Sciatic nerve (tissue), 2 donors: ENCODE data around the gene C10orf53. TPM values are rescaled to one million over a fixed set of nuclear protein-coding genes. Genes with fewer than 3 reads are reported as not detected.
"Not testable (repeated sequence)": the region's sequence is repeated elsewhere in the genome, so short reads cannot be mapped to it uniquely, and the experiment has no call there.

ENCODE experiments used
- ATAC-seq: fragments of 200-7000 bp; cut with Tn5 transposase; one replicate; pipeline ENCODE4 v1.9.1; 2020; ENCODE audit warnings: mild to moderate bottlenecking, moderate library complexity
- DNase-seq: peaks from one replicate; pipeline ENCODE4 v3.0.0-alpha.2; 2020; ENCODE audit warnings: low spot score
- intact Hi-C: fragments of 100-400 bp; cut with DNase I; formaldehyde crosslinking; loops from one replicate; pipeline ENCODE4 v1.14.2; 2022
- total RNA-seq: library from RNA; stranded (reverse); fragmentation: NEBNext Ultra II Directional; extraction: Animal tissue kit (Norgen Biotek cat#: 25700); gene quantifications from one replicate; pipeline ENCODE4 v1.2.1, GENCODE V29; 2021
- donor health status: DM: no; HTN: no; CAD: no.
- donor health status: DM: no; HTN: no; CAD: no.

Gene C10orf53
- total RNA-seq, 1 donor from 2014 or later, result not detected

DNA sequence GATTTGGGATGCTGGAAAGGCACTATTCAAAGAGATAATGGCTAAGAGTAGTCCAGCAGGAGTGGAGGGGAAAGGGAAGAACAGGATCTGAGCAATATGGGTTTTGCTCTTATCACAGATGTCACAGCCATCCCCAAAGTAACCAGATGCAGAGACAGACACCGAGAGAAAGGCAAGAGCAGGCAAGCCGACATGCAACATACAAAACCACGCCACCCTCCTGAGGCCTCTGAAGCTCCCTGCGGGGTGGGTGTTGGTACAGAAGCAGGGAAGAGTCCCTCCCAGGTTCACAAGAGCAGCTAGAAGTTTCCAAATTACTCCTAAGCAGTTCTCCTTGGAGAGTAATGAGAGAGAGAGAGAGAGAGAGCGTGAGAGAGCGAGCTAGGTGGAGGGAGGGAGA is 10.8 kb upstream of the C10orf53 start:
- DNase-seq, result no peak
- intact Hi-C loops, result no loop called here
- no peak for ATAC-seq

DNA sequence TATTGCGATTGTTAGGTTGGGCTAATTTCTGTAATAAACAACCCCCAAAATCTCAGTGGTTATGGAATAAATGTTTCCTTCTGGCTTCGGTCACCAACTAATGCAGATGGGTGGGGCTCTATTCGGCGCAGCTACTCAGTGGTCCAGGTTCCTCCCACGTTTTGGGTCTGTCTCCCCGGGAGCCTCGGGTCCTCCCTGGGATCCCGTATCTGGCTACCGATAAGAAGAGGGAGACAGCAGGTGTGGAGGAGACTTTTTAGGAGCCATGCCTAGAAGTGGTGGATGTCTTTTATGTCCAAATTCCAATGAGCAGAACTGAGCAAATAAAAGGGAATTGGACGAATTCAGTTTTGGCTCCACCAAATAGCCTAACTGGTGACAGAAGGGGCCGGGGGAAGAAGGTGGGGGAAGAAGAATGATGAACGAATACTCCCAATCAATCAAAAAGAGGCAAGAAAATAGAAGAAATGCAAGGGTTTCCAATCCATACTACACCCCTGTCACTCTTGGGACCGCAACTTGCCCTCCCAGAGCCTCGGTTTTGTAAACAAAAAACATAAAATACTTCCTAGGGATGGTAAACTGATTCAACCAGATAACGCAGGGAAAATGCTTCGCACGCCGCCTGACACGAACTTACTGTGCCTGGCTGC is 498 bp upstream of the C10orf53 start:
- ATAC-seq, result no peak
- no peak for DNase-seq
- intact Hi-C loops, result no loop called here

DNA sequence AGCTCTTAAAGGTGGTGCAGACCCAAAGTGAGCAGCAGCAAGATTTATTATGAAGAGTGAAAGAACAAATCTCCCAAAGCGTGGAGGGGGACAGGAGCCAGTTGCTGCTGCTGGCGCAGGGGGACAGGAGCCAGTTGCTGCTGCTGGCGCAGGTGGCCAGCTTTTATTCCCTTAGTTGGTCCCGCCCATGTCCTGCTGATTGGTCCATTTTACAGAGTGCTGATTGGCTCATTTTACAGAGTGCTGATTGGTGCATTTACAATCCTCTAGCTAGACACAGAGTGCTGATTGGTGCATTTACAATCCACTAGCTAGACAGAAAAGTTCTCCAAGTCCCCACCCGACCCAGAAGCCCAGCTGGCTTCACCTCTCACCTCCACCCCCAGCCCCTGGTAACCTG is 3.0 kb downstream of the C10orf53 start:
- ATAC-seq, intact Hi-C loops, DNase-seq: not testable (repeated sequence)

DNA sequence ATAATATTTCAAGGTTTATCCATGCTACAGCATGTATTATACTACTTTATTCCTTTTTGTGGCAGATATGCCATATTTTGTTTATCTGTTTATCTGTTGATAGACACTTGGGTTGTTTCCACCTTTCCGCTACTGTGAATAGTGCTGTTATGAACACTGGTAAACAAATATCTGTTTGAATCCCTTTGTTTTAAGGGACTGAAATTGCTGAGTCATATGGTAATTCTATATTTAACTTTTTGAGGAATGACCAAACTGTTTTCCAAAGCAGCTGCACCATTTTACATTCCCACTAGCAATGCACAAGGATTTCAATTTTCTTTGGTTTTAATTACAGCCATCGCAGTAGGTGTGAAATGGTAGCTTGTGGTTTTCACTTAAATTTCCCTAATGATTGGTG is 3.4 kb downstream of the C10orf53 start:
- no peak for DNase-seq
- ATAC-seq, result no peak
- intact Hi-C loops, result no loop called here

DNA sequence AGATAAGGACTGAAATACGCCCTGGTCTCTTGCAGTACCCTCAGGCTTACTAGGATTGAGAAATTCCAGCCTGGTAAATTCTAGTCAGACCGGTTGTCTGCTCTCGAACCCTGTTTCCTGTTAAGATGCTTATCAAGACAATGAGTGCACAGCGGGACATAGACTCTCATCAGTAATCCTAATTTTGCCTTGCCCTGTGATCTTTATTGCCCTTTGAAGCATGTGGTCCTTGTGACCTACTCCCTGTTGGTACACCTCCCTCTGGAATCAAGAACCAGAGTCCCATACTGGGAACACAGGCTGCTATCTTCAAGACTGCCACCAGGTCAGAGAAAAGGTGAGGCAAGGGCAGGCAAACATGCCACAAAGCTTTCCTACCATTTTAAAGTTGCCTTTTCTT is 7.2 kb downstream of the C10orf53 start:
- no peak for ATAC-seq
- DNase-seq, result no peak
- intact Hi-C loops, result no loop called here

DNA sequence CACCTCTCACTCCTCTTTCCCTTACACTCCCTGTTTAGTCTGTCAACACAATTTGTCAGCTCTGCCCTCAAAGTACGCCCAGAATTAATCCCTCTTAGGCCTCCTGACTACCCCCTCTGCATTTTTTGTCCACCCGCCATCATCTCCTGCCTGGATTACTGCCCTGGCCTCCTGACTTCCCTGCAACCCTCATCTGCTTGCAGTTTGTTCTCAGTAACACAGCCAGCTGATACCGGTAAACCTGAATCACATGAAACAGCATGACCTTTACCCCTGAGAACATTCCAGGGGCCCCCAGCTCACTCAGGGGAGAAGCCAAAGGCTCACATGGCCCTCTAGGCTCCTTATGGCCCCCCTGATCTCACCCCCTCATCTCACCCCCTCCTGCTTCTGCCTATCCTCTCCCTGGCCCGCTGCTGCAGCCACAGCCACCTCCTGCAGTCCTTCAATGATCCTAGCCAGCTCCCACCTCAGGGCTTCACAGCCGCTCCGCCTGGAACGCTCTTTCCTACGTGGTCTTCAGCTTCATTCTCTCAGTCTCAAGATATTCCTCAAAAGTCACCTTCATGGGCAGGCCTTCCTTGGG is 8.9 kb downstream of the C10orf53 start:
- DNase-seq (no peak), ATAC-seq (no peak)
- intact Hi-C loops, result no loop called here

DNA sequence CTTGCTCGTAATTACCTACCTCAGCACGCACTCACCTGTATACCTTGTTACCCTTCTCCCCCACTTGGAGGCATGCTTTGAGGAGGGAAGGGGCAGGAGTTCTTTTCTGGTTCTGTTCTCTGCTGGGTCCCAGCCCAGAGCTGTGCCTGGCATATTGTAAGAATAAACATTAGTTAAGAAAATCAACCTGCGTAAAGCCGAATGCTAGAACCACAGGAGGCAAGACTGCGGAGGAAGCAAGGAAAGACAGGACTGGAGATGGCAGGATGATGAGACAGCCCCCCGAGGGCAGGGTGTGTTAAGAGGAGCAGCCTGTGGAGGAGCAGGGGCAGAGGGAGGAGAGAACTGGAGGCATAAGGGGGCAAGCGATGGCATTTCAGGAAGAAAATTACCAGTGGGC is 9.5 kb downstream of the C10orf53 start:
- DNase-seq (no peak), ATAC-seq (no peak)
- intact Hi-C loops, result no loop called here

DNA sequence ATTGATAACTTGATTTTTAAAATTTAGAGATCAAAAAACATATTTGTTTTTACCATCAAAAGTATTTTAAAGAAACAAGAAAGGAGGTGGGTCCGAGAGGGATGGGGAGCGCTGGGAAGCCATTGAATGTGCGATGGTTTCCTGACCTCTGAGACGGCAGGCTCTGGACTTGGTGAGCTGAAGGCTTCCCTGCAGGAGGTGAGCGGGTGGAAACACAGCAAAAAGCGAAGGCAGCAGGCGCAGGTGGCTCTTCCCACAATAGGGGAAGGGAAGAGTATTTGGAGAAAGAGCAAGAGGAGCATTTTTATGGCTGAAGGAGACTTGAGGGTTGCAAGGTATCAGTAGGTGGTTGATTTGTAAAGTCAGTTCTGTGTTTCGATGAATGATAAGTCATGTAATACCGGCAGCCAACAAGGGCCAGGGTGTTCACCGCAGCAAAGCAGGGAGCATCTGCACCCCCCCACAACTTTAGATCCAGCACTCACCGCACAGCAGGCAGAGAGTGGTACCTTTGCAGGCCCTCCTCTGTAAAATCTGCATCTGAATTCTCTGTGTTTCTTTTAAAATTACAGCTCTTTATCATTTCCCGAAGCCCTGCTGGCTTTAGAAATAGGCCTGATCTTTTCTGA is 10.5 kb downstream of the C10orf53 start:
- intact Hi-C loops, result no loop called here
- ATAC-seq, result no peak
- no peak for DNase-seq

DNA sequence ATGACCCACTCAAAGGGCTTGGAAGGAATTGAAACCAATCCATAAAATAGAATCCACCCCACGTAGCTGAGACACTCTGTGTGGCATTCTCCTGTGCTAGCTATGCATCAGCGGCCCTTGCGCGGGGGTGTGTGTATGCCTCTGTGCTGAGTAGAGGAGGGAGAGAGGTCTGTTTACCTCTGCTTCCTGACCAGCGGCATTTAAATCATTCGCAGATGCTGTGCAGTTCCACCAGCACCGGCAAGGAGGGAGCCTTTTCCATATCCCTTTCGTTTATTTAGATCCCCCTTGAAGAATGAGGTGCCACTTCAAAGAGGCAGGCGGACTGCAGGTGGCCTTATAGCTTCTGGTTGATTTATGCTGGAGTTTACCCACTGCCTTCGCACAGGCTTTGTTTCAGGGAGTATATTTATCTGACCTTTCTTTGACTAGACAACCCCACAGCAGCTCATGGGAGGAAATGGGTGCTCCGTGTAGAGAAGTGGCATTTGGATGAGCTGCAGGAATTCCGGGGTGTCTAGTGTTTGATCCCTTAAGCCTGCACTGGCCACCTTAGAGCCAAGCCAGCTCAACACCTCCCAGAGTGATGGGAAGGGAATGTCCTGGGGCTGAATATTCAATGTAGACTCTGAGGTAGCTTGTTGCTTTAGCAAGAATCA is 11.4 kb downstream of the C10orf53 start:
- ATAC-seq, result no peak
- intact Hi-C loops, result no loop called here

DNA sequence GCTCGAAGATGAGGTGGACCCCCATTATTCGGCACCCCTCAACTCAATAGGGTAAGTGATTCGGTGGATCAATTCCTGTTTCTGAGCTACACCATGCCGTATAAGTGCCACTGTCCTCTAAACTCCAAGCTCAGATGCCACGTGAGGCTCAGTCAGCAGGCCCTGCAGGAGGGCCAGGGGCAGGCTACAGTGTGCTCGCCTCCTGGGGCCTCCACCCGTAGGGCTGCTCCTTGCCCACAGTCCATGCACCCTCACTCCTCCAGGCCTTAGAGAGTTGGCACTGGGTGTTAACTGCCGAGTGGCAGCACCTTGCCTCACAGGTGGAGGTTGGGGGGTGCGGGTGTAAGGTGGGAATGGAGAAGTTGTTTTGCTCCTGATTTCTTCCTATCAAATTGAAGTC is 12.1 kb downstream of the C10orf53 start:
- ATAC-seq (no peak), DNase-seq (no peak)
- intact Hi-C loops, result no loop called here

More for the DNA sequence above, 11.4 kb downstream of the C10orf53 start:
- DNase-seq, result no peak

DNA sequence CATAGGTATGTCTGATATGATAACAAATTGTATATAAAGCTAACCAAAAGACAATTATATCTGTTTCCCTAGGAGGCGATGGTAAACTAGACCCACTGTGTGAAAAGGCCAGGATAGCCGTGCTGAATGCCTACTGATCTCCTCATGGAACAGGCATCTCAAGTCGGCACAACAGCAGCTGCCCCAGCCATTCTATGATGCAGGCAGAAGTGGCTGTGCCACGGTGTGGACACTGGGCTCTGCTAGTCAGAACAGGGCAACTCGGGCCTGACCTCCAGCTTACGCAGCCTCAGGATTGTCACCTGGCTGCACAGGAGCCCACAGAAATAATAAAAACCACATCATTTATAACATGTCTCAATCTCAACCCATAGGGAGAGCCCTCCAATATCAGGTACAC is 15.0 kb downstream of the C10orf53 start:
- DNase-seq (no peak), ATAC-seq (no peak)
- intact Hi-C loops, result no loop called here

DNA sequence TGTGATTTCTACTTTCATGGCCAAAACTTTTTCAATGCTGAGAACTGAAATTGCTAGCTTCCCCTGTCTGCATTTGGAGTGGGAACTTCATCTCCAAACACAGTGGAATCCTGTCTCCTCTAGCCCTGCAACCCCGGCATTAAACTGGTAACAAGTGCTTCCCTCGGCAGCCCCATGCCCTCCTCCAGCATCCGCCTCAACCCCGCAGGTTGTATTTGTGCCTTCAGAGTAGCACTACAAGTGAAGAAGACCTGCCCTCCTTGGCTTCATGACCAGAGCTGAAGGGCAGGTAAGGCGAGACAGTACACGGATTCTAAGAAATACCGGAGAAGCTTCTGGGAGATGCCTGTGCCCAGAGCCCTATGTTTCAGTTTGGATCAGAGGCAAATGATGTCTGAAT is 16.9 kb downstream of the C10orf53 start:
- DNase-seq (no peak), ATAC-seq (no peak)
- intact Hi-C loops, result loop anchor here (1.0 kb wide), 1 partner anchor 27 kb away; no protein-coding TSS in a partner anchor

DNA sequence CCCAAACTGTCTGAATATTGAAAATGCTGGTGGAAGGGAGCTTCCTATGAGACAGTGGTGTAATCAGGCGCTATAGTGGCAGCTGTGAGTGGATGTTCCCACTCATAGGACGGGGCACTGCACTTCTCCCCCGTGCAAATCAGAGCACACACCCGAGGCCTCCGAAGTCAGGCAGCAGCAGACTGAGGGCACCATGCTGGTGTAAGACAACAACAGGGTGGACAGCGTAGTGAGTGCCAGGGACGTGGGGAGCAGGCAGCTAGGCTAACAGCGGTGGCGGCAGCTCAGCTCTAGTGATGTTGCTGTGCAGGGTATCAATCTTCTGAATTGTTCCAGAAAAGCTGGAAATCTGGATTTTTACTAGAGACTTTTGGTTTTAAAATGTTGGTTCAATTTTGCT is 19.2 kb downstream of the C10orf53 start:
- no peak for ATAC-seq
- DNase-seq, result no peak
- intact Hi-C loops, result no loop called here

DNA sequence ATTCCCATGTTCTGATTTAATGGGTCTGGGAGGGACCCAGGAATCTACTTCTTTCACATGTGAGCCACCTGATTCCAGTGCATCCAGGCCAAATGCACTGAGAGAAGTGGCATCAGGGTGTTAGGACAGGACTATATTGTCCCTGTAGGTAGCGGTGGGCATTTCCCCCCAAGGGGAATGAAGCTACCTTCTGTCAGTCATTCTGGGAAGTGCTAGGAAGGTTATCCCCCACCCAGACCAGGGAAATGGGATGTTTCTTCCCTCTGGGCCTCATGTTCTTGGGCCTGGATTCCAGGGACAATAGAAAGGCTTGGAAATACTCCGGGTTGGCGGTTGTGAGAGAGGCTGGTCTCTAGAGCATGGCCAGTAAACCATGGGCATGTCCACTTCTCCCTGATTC is 20.8 kb downstream of the C10orf53 start:
- ATAC-seq (no peak), DNase-seq (no peak)
- intact Hi-C loops, result no loop called here

DNA sequence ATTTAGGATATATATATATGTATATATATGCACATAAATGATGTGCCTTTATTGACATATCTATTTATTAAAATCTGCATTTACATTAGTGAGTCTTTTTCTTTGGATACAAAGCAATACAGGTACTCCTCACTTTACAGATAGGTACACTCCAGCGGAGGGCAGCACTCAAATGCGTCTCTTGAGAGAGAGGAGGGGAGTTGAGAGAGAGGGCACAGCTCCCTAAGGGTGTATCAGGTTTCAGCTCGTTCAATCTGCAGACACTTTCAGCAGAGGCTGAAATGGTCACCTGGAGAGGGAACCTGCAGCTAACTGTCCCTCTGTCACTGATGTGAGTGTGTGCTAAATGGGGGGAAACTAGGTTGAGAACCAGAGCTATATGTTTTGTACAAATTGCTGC is 21.5 kb downstream of the C10orf53 start:
- intact Hi-C loops, result no loop called here
- DNase-seq (no peak), ATAC-seq (no peak)

DNA sequence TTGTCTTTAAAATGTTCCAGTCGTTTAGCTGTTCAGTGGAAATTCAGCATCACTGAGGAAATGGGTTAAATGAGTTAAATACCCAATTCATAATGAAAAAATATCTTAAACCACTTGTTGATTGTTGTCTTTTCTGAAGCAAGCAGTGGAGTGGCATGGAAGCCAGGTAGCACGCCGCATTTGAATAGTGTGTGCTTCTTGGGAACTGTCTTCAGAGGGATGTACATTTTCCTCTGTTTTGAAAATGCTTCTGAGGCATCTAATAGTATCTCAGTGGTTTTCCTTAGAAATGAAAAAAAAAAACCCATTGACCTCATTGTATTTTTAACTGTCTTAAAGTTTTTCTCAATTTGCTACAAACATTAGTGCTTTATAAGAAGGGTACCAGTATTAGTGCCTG is 28.1 kb downstream of the C10orf53 start:
- intact Hi-C loops, result no loop called here
- ATAC-seq (no peak), DNase-seq (no peak)

DNA sequence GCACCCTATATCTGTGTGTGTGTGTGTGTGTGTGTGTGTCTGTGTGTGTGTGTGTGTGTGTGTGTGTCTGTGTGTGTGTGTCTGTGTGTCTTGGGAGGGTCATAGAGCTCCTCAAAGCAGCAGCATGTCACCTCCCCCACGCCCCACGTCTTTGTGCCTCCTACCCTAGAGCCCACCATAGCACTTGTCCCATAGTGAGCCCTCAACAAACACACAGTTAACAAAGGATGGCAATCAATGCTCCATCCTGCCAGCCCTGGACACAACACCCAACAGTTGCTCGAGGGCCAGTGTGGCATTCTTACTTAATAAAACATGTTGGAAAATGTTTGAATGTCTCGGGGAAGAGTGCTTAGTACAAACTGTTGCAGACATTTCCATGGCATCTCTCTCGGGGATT is 30.5 kb downstream of the C10orf53 start:
- intact Hi-C loops, result no loop called here
- DNase-seq (no peak), ATAC-seq (no peak)

DNA sequence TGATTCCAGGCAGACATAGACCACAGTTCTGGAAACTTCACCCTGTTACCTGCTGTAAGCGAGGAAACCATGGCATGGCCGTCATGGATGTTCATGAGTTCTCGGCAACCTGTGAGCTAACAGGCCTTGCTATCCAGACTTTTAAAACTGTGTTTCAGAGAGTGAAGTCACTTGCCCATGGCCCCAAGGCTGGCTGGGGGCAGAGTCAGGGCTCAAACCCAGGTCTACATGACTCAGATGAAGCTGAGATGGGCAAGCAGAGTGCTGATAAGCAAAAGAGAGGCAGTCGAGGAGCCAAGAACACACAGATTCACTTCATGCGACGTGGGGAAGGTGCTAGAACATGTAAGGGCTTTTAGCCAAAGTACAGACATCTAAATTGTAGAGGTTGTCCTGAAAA is 31.5 kb downstream of the C10orf53 start:
- intact Hi-C loops, result no loop called here
- ATAC-seq (no peak), DNase-seq (no peak)

DNA sequence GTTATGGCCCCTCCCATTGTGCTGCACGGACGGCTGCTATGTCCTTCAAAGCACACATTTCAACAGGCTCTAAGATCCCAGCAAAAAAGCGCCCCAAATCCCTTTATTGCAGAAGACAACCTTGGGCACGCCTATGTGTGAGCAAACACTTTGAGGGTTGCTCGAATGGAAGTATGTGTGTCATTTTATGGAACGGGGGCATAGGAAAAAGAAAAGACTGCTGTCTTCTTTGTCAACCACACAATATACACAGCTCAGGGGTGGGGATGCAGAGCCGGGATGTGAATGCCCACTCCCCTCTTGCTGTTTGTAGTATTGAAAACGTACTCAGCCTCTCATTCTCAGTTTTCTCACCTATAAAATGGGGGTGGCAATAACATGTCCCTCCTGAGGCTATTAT is 32.0 kb downstream of the C10orf53 start:
- ATAC-seq (no peak), DNase-seq (no peak)
- intact Hi-C loops, result no loop called here

DNA sequence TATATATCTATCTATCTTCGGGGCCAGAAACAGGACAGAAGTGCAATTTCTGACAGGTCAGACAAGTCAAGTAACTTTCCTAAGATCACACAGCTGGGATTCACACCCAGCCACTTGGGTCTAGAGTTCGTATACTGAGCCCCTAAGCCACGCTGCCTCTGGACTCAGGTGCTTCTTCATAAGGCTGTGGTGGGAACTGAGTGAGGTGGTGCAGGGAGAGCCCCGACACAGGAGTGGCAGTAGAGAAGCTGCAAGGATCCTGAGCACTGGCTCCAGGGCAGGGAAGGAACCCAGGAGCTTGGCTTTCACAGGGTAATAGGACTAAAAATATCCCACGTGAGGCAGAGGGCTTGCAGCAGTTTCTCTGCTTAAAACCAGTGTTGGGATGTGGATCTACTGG is 33.8 kb downstream of the C10orf53 start:
- ATAC-seq, result no peak
- intact Hi-C loops, result no loop called here

More for the DNA sequence above, 33.8 kb downstream of the C10orf53 start:
- no peak for DNase-seq
